ENCODE data around the gene ALDH3B1. TPM values are rescaled to one million over a fixed set of nuclear protein-coding genes. Genes with fewer than 3 reads are reported as not detected.

Gene ALDH3B1
- total RNA-seq, 8 experiments from 2014 or later = 0.71 to 23.1 (median 3.4) TPM

DNA sequence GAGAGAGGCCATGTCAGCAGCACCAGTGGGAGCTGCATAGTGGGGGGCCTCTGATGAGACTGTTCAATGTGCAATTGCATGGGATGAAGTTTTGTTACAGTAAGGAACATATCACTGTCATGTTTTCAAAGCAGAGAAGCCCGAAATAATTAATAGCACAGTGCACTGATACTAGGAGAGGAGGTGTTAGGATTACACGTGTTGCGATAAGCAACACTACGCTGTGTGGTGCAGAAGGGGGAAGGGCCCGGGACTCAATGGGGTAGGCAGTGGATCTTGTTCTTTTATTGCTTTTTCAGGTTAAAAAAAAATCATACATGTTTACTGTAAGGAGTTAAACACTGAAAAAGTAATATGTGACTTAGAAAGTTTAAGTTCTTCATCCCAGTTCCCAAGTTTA lies 57.9 kb downstream of the ALDH3B1 start:
- Histone ChIP-seq H3K4me1 (replicated peaks in 1 of 2) (no peaks in the 10 kb centered on the region), H3K27ac (no peak overlapping the region), H3K4me3 (no peak overlapping the region)
- in situ Hi-C loops (cut with MboI; ENCODE audit: low pct_unique_long_range_greater_than_20kb in 2 of 9, low sequenced_read_pairs in 9 of 9, unreplicated experiment in 9 of 9) = no loop called here
- 65 to 100% (median 96%) methylated on average over 1 to 5 of the region's 5 CpGs; no CpG with 5 or more reads in 1 of the 10 experiments for WGBS, 10 experiments
- ATAC-seq (replicated peaks in 6 of 8) = no peak

DNA sequence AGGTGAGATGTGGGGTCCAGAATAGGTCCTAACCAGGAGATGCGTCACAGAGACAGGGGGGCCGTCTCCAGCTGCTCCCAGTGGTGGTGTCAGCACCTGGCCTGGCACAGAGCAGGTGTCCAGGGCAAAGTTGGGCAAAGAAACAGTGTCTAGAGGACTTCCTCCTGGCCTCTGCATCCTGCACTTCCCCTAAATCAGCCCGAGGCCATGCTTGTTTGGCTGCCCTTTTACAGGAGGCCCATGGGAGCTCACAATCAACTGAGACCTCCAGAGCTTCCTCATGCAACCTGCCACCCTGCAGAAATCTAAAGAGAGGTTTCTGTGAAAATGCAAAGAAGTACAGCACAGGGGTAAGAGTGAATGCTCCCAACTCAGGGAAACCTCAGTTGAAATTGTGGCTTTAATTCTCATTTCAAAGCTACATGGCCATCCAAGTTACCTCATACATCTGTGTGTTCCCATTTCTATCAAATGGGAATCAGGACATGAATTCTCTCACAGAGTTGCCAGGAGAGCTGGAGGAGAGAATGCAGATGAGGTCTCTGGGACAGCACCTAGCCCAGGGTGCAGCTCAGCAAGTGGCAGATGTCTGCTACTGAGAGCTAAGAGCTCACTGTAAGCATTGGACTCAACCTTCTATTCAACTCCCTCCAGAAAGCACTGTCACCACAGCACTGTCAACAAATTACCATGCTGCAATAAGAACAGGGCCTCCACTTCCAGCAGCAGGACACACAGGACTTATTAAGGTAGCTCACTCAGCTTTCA lies 61.3 kb downstream of the ALDH3B1 start:
- H3K27ac ChIP-seq = no peak overlapping the region
- ATAC-seq (replicated peaks in 6 of 8) = no peak
- no peak overlapping the region for H3K4me3 ChIP-seq
- WGBS, 10 experiments = 93 to 100% (median 94%) methylated on average over 2 to 3 of the region's 3 CpGs; no CpG with 5 or more reads in 7 of the 10 experiments
- in situ Hi-C loops (cut with MboI; ENCODE audit: low pct_unique_long_range_greater_than_20kb in 2 of 9, low sequenced_read_pairs in 9 of 9, unreplicated experiment in 9 of 9) = no loop called here
- H3K4me1 ChIP-seq (replicated peaks in 1 of 2) = no peaks in the 10 kb centered on the region

DNA sequence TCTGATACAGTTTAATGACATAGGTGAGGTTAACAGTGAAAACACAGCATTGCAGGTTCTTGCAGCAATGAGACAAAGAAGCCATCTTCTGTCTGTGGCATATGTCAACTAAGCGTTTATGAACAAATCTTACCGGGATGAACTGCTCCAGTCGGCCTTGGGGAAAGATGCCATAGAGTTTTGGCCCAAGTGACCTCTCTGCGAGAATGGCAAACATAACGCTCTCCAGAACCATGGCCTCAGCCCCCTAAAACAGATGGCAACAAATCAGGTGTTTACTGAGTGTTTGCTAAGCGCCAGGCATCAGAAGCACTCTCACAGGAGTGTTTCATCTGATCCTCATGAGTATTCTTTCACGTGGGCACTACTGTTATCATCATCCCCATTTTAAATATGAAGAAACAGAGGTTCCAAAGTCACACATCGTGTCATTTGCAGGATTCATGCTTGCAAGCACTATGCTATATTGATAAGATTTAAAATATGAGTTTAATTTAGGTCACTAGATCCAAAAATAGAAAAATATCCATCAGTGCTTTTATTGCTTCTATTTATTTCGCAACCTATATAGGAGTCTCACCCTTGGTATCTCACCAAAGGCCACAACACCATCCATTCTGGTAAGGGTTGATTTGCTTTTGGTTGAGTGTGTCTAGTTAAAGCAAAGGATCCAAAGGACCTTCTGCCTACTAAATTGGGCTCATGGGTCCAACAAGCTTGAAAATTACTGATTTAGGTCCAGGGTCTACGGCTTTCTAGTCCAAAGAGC lies 64.6 kb downstream of the ALDH3B1 start:
- no peak for ATAC-seq (replicated peaks in 6 of 8)
- no peak overlapping the region for H3K27ac ChIP-seq
- 77 to 100% (median 97%) methylated on average over 1 to 9 of the region's 10 CpGs; no CpG with 5 or more reads in 1 of the 10 experiments for WGBS, 10 experiments
- H3K4me1 ChIP-seq (replicated peaks in 1 of 2) = no peaks in the 10 kb centered on the region
- H3K4me3 ChIP-seq = no peak overlapping the region
- in situ Hi-C loops (cut with MboI; ENCODE audit: low pct_unique_long_range_greater_than_20kb in 2 of 9, low sequenced_read_pairs in 9 of 9, unreplicated experiment in 9 of 9) = no loop called here

GRCh38 chr11:68076371-68077042 lies 66.4 kb downstream of the ALDH3B1 start:
- no peak overlapping the region for H3K4me3 ChIP-seq
- H3K4me1 ChIP-seq (replicated peaks in 1 of 2) = no peaks in the 10 kb centered on the region
- in situ Hi-C loops (cut with MboI; ENCODE audit: low pct_unique_long_range_greater_than_20kb in 2 of 9, low sequenced_read_pairs in 9 of 9, unreplicated experiment in 9 of 9) = no loop called here
- H3K27ac ChIP-seq = no peak overlapping the region
- 64 to 100% (median 94%) methylated on average over 2 to 8 of the region's 11 CpGs; no CpG with 5 or more reads in 1 of the 10 experiments for WGBS, 10 experiments
- ATAC-seq (replicated peaks in 6 of 8) = no peak

- no peak overlapping the region for H3K27ac ChIP-seq
- 70 to 100% (median 89%) methylated on average over 1 to 6 of the region's 8 CpGs for WGBS, 10 experiments
- H3K4me3 ChIP-seq = no peak overlapping the region
- no peak for ATAC-seq (replicated peaks in 6 of 8)
- no peaks in the 10 kb centered on the region for H3K4me1 ChIP-seq (replicated peaks in 1 of 2)
- in situ Hi-C loops (cut with MboI; ENCODE audit: low pct_unique_long_range_greater_than_20kb in 2 of 9, low sequenced_read_pairs in 9 of 9, unreplicated experiment in 9 of 9) = no loop called here
These were observed 67.8 kb downstream of the ALDH3B1 start for GRCh38 chr11:68077617-68078582.

Other genes starting within 250 kb of the ALDH3B1 start
- gene UNC93B1, start 6.2 kb upstream of the ALDH3B1 start, total RNA-seq = 10 to 100 TPM in 4 of 8 experiments, 1 to 10 TPM in 4; 2.1 to 17.3 (median 6.3) TPM
- 100 to 1,000 TPM; 139 to 265 (median 167) TPM for gene NDUFS8, start 20.4 kb downstream of the ALDH3B1 start, total RNA-seq
- gene TCIRG1, start 28.7 kb downstream of the ALDH3B1 start, total RNA-seq = 10 to 100 TPM in 3 of 8 experiments, 1 to 10 TPM in 5; 1.2 to 56.5 (median 4.4) TPM
- gene CHKA, start 111.1 kb downstream of the ALDH3B1 start, total RNA-seq = 10 to 100 TPM; 13.3 to 41.6 (median 31.8) TPM
- 10 to 100 TPM; 12.4 to 69.1 (median 55.4) TPM for gene KMT5B, start 203.0 kb downstream of the ALDH3B1 start, total RNA-seq